ENCODE results near the gene UBFD1.

UBFD1 gene

DNA sequence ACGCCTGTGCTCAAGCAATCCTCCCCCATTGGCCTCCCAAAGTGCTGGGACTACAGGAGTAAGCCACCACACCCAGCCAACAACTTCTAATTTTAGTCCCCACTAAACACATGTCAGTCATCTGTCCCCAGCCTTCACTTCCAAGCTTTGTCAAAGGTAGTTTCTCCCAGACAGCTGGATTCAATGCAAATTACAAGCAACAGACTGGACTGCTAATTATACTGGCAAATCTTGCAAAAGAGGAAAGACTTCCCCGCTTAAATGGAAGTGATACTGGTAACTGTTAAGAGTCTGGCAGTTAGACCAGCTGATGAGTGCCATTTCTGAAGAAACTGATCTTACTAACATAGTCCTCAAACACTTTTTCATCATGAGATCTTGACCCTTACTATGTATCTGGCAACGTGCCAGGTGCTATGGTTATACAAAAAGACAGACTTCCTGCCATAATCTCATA is 39.1 kb upstream of the UBFD1 start:
- Mint-ChIP-seq H3K9me3 (no peaks in the 10 kb centered on the region), H3K27me3 (no peaks in the 10 kb centered on the region), H3K4me1 (ENCODE audit: low read depth in 2 of 2) (peaks cover 18 to 34% of the 10 kb centered on the region in 2 donors), H3K36me3 (ENCODE audit: insufficient read depth) (peaks cover 15% of the 10 kb centered on the region), H3K27ac (peak overlapping the region; percentile 79 to 82), H3K4me3 (no peak overlapping the region)
- DNase-seq (no peak), ATAC-seq (replicated peaks) (no peak)

GRCh38 chr16:23519282-23519681 is 38.2 kb upstream of the UBFD1 start:
- Mint-ChIP-seq H3K27ac (no peak overlapping the region), H3K36me3 (ENCODE audit: insufficient read depth) (peaks cover 17% of the 10 kb centered on the region), H3K4me3 (no peak overlapping the region), H3K4me1 (ENCODE audit: low read depth in 2 of 2) (peaks cover 18 to 31% of the 10 kb centered on the region in 2 donors), H3K9me3 (no peaks in the 10 kb centered on the region), H3K27me3 (no peaks in the 10 kb centered on the region)
- ATAC-seq (replicated peaks) (no peak), DNase-seq (no peak)

- Mint-ChIP-seq H3K4me1 (ENCODE audit: low read depth in 2 of 2) (peaks cover 10 to 19% of the 10 kb centered on the region in 2 donors), H3K4me3 (no peak overlapping the region), H3K9me3 (no peaks in the 10 kb centered on the region), H3K36me3 (ENCODE audit: insufficient read depth) (peaks cover 12% of the 10 kb centered on the region), H3K27me3 (no peaks in the 10 kb centered on the region), H3K27ac (no peak overlapping the region)
- DNase-seq = no peak
- no peak for ATAC-seq (replicated peaks)
These were observed 37.0 kb upstream of the UBFD1 start for GRCh38 chr16:23520500-23520899.

GRCh38 chr16:23521037-23521743 is 36.3 kb upstream of the UBFD1 start:
- Mint-ChIP-seq H3K9me3 (no peaks in the 10 kb centered on the region), H3K4me3 (no peak overlapping the region), H3K27ac (no peak overlapping the region), H3K27me3 (no peaks in the 10 kb centered on the region), H3K36me3 (ENCODE audit: insufficient read depth) (peaks cover 13% of the 10 kb centered on the region), H3K4me1 (ENCODE audit: low read depth in 2 of 2) (peaks cover 7 to 12% of the 10 kb centered on the region in 2 donors)
- ATAC-seq (replicated peaks) = no peak
- no peak for DNase-seq

DNA sequence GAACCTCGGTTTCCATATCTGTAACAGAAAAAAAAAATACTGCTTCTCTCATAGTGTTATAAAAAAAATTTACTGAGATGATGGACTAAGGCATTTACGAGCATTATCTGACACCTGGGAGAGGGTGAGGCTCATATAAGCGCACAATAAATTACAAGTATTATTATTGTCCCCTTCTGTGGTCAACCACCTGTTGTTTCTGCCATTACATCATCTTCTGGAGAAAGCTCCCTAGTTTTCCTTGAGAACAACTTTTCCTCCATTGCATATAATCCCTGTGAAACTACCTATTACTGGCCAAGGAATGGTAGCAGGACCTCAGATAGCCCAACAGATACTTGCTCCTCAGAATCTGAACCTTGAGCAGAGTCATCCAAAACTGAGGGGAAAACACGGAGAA is 35.6 kb upstream of the UBFD1 start:
- Mint-ChIP-seq H3K27me3 (no peaks in the 10 kb centered on the region), H3K4me1 (ENCODE audit: low read depth in 2 of 2) (peaks cover 2 to 6% of the 10 kb centered on the region in 2 donors), H3K4me3 (no peak overlapping the region), H3K36me3 (ENCODE audit: insufficient read depth) (peaks cover 18% of the 10 kb centered on the region), H3K27ac (no peak overlapping the region), H3K9me3 (no peaks in the 10 kb centered on the region)
- DNase-seq (no peak), ATAC-seq (replicated peaks) (no peak)

DNA sequence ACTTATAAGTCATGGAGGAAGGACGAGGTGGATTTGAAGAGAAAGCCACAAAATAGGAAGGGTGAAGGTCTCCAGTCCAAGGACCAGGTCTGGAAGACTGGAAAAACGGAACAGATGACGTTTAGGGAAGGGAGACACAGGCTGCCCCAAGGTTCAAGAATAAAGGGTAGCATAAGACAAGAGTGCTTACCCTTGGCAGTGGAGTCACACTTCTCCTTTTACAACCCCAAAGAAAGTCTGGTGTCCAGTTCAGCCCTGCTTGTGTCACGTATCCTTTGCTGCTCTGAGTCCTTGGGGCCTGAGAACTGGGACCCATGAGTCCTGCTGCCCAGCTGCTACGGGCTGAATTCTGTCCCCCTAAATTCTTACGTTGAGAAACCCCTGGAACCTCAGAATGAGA is 34.2 kb upstream of the UBFD1 start:
- Mint-ChIP-seq H3K27ac (peak overlapping the region in 1 of 2 donors; percentile 51), H3K36me3 (ENCODE audit: insufficient read depth) (peaks cover 24% of the 10 kb centered on the region), H3K4me3 (no peak overlapping the region), H3K4me1 (ENCODE audit: low read depth in 2 of 2) (peaks cover 0 to 3% of the 10 kb centered on the region in 2 donors), H3K27me3 (no peaks in the 10 kb centered on the region), H3K9me3 (no peaks in the 10 kb centered on the region)
- DNase-seq (no peak), ATAC-seq (replicated peaks) (no peak)

GRCh38 chr16:23523876-23524385 is 33.6 kb upstream of the UBFD1 start:
- H3K27ac Mint-ChIP-seq = peak overlapping the region; percentile 23 to 51
- H3K4me1 Mint-ChIP-seq (ENCODE audit: low read depth in 2 of 2) = no peaks in the 10 kb centered on the region
- no peaks in the 10 kb centered on the region for H3K9me3 Mint-ChIP-seq
- no peaks in the 10 kb centered on the region for H3K27me3 Mint-ChIP-seq
- ATAC-seq (replicated peaks) (no peak), DNase-seq (no peak)
- peaks cover 24% of the 10 kb centered on the region for H3K36me3 Mint-ChIP-seq (ENCODE audit: insufficient read depth)
- no peak overlapping the region for H3K4me3 Mint-ChIP-seq

DNA sequence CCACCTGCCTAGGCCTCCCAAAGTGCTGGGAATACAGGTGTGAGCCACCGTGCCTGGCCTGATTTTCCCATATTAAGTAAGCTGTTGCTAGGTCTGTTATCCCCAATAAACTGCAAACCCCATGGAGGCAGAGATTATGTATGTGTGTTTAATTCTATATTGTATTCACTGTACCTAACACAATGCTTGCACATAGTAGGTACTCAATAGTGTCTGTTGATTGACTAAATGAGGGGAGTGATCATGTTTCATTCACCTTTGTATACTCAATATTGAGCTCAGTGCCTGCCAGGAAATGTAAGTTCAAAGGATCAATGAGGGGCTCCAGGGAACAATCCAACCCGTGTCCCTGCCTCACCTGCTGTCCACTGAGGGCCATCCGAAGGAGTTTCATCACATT is 32.6 kb upstream of the UBFD1 start:
- Mint-ChIP-seq H3K4me3 (no peak overlapping the region), H3K4me1 (ENCODE audit: low read depth in 2 of 2) (no peaks in the 10 kb centered on the region), H3K27ac (peak overlapping the region in 1 of 2 donors; percentile 23), H3K36me3 (ENCODE audit: insufficient read depth) (peaks cover 27% of the 10 kb centered on the region), H3K27me3 (no peaks in the 10 kb centered on the region), H3K9me3 (no peaks in the 10 kb centered on the region)
- ATAC-seq (replicated peaks) = no peak
- no peak for DNase-seq

DNA sequence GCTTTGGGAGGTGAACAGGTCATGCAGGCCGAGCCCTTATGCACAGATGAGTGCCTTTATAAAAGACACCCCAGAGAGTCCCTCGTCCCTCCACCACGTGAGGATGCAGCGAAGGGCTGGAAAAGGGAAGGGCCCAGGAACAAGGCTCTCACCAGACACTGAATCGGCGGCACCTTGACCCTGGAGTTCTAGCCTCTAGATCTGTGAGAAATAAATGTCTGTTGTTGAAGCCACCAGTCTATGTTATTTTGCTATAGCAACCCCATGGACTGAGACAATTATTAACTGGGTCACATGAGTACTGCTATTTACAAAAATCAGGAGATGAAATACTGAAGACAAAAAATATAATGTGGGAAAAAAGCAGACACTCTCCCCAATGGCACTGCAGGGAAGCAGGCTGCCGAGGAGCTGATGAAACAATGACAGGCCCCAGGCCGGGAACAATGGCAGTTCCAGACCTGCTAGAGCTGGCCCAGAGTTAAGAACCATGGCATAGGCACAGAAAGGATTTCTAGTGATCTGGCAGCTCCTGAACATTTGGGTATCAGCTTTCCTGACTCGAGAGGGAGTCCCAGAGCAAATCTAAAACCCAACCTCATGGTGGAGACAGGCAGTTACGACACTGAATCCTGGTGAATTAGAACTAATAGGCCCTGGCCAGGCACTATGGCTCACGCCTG is 29.4 kb upstream of the UBFD1 start:
- Mint-ChIP-seq H3K27me3 (no peaks in the 10 kb centered on the region), H3K4me3 (no peak overlapping the region), H3K9me3 (no peaks in the 10 kb centered on the region), H3K27ac (no peak overlapping the region), H3K4me1 (ENCODE audit: low read depth in 2 of 2) (no peaks in the 10 kb centered on the region), H3K36me3 (ENCODE audit: insufficient read depth) (peaks cover 38% of the 10 kb centered on the region)
- ATAC-seq (replicated peaks) = no peak
- no peak for DNase-seq

- DNase-seq (no peak), ATAC-seq (replicated peaks) (no peak)
- no peaks in the 10 kb centered on the region for H3K4me1 Mint-ChIP-seq (ENCODE audit: low read depth in 2 of 2)
- no peaks in the 10 kb centered on the region for H3K9me3 Mint-ChIP-seq
- no peak overlapping the region for H3K27ac Mint-ChIP-seq
- H3K4me3 Mint-ChIP-seq = no peak overlapping the region
- H3K27me3 Mint-ChIP-seq = no peaks in the 10 kb centered on the region
- peaks cover 41% of the 10 kb centered on the region for H3K36me3 Mint-ChIP-seq (ENCODE audit: insufficient read depth)
These were observed 28.8 kb upstream of the UBFD1 start for GRCh38 chr16:23528644-23529310.

GRCh38 chr16:23530062-23530461 is 27.5 kb upstream of the UBFD1 start:
- no peak overlapping the region for H3K27ac Mint-ChIP-seq
- H3K4me1 Mint-ChIP-seq (ENCODE audit: low read depth in 2 of 2) = no peaks in the 10 kb centered on the region
- H3K9me3 Mint-ChIP-seq = no peaks in the 10 kb centered on the region
- no peaks in the 10 kb centered on the region for H3K27me3 Mint-ChIP-seq
- ATAC-seq (replicated peaks) = no peak
- peaks cover 51% of the 10 kb centered on the region for H3K36me3 Mint-ChIP-seq (ENCODE audit: insufficient read depth)
- DNase-seq = no peak
- no peak overlapping the region for H3K4me3 Mint-ChIP-seq

- Mint-ChIP-seq H3K4me3 (no peak overlapping the region), H3K36me3 (ENCODE audit: insufficient read depth) (peaks cover 47% of the 10 kb centered on the region), H3K27me3 (no peaks in the 10 kb centered on the region), H3K27ac (no peak overlapping the region), H3K9me3 (no peaks in the 10 kb centered on the region), H3K4me1 (ENCODE audit: low read depth in 2 of 2) (no peaks in the 10 kb centered on the region)
- DNase-seq (no peak), ATAC-seq (replicated peaks) (no peak)
These were observed 25.1 kb upstream of the UBFD1 start for GRCh38 chr16:23532448-23532847.

DNA sequence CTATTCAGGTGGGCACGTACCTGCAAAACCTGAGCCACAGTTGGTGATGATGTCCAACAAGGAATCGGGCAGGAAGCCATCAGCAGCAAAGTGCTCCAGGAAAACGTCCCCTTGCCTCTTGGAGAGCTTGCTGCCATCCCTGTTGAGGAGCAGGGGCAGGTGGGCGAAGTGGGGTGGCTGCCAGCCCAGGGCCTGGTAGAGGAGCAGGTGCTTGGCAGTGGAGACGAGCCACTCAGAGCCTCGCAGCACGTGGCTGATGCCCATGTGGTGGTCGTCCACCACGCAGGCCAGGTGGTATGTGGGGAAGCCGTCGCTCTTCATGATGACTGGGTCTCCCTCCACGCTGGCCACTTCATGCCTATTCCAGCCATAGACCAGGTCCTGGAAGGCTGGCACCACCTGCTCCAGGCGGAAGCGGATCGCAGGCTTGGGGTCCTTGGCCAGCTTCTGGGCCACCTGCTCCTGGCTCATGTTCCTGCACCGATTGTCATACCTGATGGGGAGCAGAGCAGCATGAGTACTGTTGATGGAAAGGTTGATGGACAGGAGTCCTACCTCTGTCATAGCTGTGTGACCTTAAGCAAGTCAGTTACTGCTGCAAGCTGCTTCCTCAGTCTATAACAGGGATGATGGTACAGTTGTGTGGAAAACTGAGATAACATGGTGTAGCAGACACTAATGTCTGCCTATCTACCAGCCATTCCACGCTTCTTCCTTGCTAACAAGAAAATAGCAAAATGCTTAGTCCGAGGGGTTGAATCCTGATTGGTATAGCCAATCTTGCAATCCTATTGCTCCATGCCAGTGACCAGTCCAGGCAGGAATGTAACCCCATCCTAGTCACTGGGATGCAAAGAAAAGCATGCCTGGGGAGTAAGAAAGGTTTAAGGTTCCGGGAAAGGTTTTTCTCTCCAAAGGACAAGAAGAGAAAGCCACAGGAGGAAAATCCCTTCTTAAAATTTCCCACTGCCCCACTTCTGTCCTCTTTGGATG is 22.4 kb upstream of the UBFD1 start:
- no peaks in the 10 kb centered on the region for H3K9me3 Mint-ChIP-seq
- H3K27me3 Mint-ChIP-seq = no peaks in the 10 kb centered on the region
- no peak for DNase-seq
- ATAC-seq (replicated peaks) = no peak
- no peak overlapping the region for H3K27ac Mint-ChIP-seq
- no peaks in the 10 kb centered on the region for H3K4me1 Mint-ChIP-seq (ENCODE audit: low read depth in 2 of 2)
- H3K4me3 Mint-ChIP-seq = no peak overlapping the region
- H3K36me3 Mint-ChIP-seq (ENCODE audit: insufficient read depth) = peaks cover 53% of the 10 kb centered on the region

All from effector memory CD8-positive, alpha-beta T cell (primary cell).